ENCODE data around the gene RPL28.

The RPL28 gene

DNA sequence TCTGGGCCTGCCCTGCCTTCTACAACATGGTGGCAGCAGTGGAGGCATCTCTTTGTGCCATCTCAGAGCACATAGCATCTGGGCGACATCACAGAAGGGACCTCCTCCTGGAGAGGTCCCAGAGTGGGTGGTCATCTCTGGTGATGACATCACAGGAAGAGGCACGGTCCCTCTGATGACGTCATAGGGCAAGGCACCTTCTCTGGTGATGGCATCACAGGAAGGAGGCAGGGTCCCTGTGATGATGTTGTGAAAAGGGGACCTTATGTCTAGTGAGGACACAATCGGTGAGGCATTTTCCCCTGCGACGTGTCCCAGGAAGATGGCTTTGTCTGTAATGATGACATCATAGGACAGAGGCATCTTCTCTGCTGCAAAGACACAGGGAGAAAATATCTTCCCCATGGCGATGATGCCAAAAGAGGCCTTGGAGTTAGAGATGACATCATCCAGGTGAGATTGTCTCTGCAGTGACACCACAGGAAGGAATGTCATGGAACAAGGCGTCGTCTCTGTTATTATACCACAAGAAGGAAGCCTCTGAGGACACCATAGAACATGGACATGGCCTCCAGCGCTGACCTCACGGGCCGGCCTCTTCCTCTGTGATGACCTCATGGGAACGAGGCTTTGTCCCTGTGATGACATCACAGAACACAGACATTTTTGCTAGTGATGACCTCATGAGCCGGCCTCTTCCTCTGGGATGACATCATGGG lies 46.7 kb downstream of the RPL28 start:
- Histone ChIP-seq H3K9me3 (ENCODE audit: insufficient read depth, low read length) (no peaks in the 10 kb centered on the region), H3K4me3 (ENCODE audit: low read length) (no peak overlapping the region), H3K9ac (ENCODE audit: low read length) (no peak overlapping the region), H3K4me1 (ENCODE audit: low read length) (no peaks in the 10 kb centered on the region), H4K20me1 (ENCODE audit: insufficient read depth, low read length) (no peaks in the 10 kb centered on the region), H2AFZ (ENCODE audit: low read depth, low read length) (no peak overlapping the region), H3K36me3 (replicated peaks; ENCODE audit: low read depth, low read length) (no peaks in the 10 kb centered on the region), H3K27ac (ENCODE audit: low read length) (no peak overlapping the region), H3K4me2 (ENCODE audit: low read length) (no peak overlapping the region), H3K79me2 (ENCODE audit: low read length) (no peaks in the 10 kb centered on the region), H3K27me3 (ENCODE audit: low read depth, low read length) (peaks cover 3% of the 10 kb centered on the region)
- TF ChIP-seq, protein P1, sequence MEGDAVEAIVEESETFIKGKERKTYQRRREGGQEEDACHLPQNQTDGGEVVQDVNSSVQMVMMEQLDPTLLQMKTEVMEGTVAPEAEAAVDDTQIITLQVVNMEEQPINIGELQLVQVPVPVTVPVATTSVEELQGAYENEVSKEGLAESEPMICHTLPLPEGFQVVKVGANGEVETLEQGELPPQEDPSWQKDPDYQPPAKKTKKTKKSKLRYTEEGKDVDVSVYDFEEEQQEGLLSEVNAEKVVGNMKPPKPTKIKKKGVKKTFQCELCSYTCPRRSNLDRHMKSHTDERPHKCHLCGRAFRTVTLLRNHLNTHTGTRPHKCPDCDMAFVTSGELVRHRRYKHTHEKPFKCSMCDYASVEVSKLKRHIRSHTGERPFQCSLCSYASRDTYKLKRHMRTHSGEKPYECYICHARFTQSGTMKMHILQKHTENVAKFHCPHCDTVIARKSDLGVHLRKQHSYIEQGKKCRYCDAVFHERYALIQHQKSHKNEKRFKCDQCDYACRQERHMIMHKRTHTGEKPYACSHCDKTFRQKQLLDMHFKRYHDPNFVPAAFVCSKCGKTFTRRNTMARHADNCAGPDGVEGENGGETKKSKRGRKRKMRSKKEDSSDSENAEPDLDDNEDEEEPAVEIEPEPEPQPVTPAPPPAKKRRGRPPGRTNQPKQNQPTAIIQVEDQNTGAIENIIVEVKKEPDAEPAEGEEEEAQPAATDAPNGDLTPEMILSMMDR (IDR thresholded peaks at IDR 0.05; ENCODE audit: low read depth, low read length): no peak
- no peak for TF ChIP-seq EZH2phosphoT487 (IDR thresholded peaks at IDR 0.05; ENCODE audit: low read depth)

DNA sequence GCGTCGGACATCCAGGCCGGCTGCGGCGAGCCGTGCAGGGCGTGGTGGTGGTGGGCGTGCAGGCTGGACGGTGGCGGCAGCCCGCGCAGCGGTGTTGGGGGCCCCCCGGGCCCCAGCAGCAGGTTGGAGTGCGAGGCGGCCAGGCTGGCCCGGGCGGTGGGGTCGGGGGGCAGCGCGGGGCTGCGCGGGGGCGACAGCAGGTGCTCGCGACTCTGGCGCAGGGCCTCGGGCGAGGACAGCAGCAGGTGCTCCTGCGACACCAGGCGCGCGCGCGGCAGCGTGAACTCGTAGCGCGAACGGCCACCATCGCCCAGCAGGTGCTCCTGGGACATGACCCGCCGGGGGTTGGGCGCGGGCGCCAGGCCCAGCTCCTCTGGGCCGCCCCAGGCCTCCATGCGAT lies 47.6 kb downstream of the RPL28 start:
- Histone ChIP-seq H3K9me3 (ENCODE audit: insufficient read depth, low read length) (no peaks in the 10 kb centered on the region), H3K27ac (ENCODE audit: low read length) (no peak overlapping the region), H3K9ac (ENCODE audit: low read length) (no peak overlapping the region), H3K79me2 (ENCODE audit: low read length) (no peaks in the 10 kb centered on the region), H3K4me1 (ENCODE audit: low read length) (no peaks in the 10 kb centered on the region), H3K36me3 (replicated peaks; ENCODE audit: low read depth, low read length) (no peaks in the 10 kb centered on the region), H3K4me2 (ENCODE audit: low read length) (no peak overlapping the region), H4K20me1 (ENCODE audit: insufficient read depth, low read length) (no peaks in the 10 kb centered on the region), H2AFZ (ENCODE audit: low read depth, low read length) (no peak overlapping the region), H3K27me3 (ENCODE audit: low read depth, low read length) (peaks cover 3% of the 10 kb centered on the region), H3K4me3 (ENCODE audit: low read length) (no peak overlapping the region)
- TF ChIP-seq, protein P1 (IDR thresholded peaks at IDR 0.05; ENCODE audit: low read depth, low read length): no peak
- no peak for TF ChIP-seq EZH2phosphoT487 (IDR thresholded peaks at IDR 0.05; ENCODE audit: low read depth)

- no peaks in the 10 kb centered on the region for H3K36me3 ChIP-seq (replicated peaks; ENCODE audit: low read depth, low read length)
- no peaks in the 10 kb centered on the region for H3K9me3 ChIP-seq (ENCODE audit: insufficient read depth, low read length)
- H4K20me1 ChIP-seq (ENCODE audit: insufficient read depth, low read length): no peaks in the 10 kb centered on the region
- no peak overlapping the region for H2AFZ ChIP-seq (ENCODE audit: low read depth, low read length)
- H3K9ac ChIP-seq (ENCODE audit: low read length): no peak overlapping the region
- H3K4me2 ChIP-seq (ENCODE audit: low read length): no peak overlapping the region
- no peaks in the 10 kb centered on the region for H3K4me1 ChIP-seq (ENCODE audit: low read length)
- no peaks in the 10 kb centered on the region for H3K79me2 ChIP-seq (ENCODE audit: low read length)
- H3K27me3 ChIP-seq (ENCODE audit: low read depth, low read length): peaks cover 3% of the 10 kb centered on the region; the same call in 1 of the 2 replicates
- no peak overlapping the region for H3K27ac ChIP-seq (ENCODE audit: low read length)
- no peak for TF ChIP-seq EZH2phosphoT487 (IDR thresholded peaks at IDR 0.05; ENCODE audit: low read depth)
- TF ChIP-seq, protein P1 (IDR thresholded peaks at IDR 0.05; ENCODE audit: low read depth, low read length): no peak
- H3K4me3 ChIP-seq (ENCODE audit: low read length): no peak overlapping the region
These were observed 48.7 kb downstream of the RPL28 start for GRCh38 chr19:55434356-55434919.

GRCh38 chr19:55435020-55435419 lies 49.3 kb downstream of the RPL28 start:
- Histone ChIP-seq H3K4me2 (ENCODE audit: low read length) (no peak overlapping the region), H4K20me1 (ENCODE audit: insufficient read depth, low read length) (no peaks in the 10 kb centered on the region), H3K27me3 (ENCODE audit: low read depth, low read length) (peaks cover 3% of the 10 kb centered on the region; the same call in 1 of the 2 replicates), H3K27ac (ENCODE audit: low read length) (no peak overlapping the region), H3K4me1 (ENCODE audit: low read length) (no peaks in the 10 kb centered on the region), H3K9ac (ENCODE audit: low read length) (no peak overlapping the region), H3K79me2 (ENCODE audit: low read length) (no peaks in the 10 kb centered on the region), H3K9me3 (ENCODE audit: insufficient read depth, low read length) (no peaks in the 10 kb centered on the region), H3K36me3 (replicated peaks; ENCODE audit: low read depth, low read length) (no peaks in the 10 kb centered on the region), H3K4me3 (ENCODE audit: low read length) (no peak overlapping the region), H2AFZ (ENCODE audit: low read depth, low read length) (no peak overlapping the region)
- TF ChIP-seq, protein P1 (IDR thresholded peaks at IDR 0.05; ENCODE audit: low read depth, low read length): no peak
- TF ChIP-seq EZH2phosphoT487 (IDR thresholded peaks at IDR 0.05; ENCODE audit: low read depth): no peak
